HFFc6 (cell line): ENCODE measurements around the gene PPP2R5C. TPM values are rescaled to one million over a fixed set of nuclear protein-coding genes. Genes with fewer than 3 reads are reported as not detected.

Source experiments
- DNase-seq: peaks from one replicate; pipeline ENCODE4 v3.0.0-alpha.2; 2018
- H3K27ac Mint-ChIP-seq: 2 replicates; pipeline ENCODE4 v1.8.0; 2020; ENCODE audit warnings: mild to moderate bottlenecking, mixed read lengths
- H3K27me3 Mint-ChIP-seq: 2 replicates; pipeline ENCODE4 v1.8.0; 2021; ENCODE audit warnings: mild to moderate bottlenecking, moderate library complexity, mixed read lengths; ENCODE audit not compliant: insufficient read depth
- H3K36me3 Mint-ChIP-seq: 2 replicates; pipeline ENCODE4 v1.8.0; 2021; ENCODE audit warnings: low read depth, mixed read lengths
- H3K4me1 Mint-ChIP-seq: 2 replicates; pipeline ENCODE4 v1.8.0; 2020; ENCODE audit warnings: low read depth, mixed read lengths
- H3K4me3 Mint-ChIP-seq: 2 replicates; pipeline ENCODE4 v1.8.0; 2020; ENCODE audit warnings: mild to moderate bottlenecking, moderate library complexity, mixed read lengths
- H3K9me3 Mint-ChIP-seq: 2 replicates; pipeline ENCODE4 v1.8.0; 2020; ENCODE audit warnings: mild to moderate bottlenecking, mixed read lengths
- total RNA-seq, 6 experiments: library from RNA; stranded (reverse); fragmentation: NEBNext Ultra II Directional; extraction: Animal tissue kit (Norgen Biotek cat#: 25700); gene quantifications; 2 replicates in 1 of 6; 3 replicates in 5 of 6; pipeline ENCODE4 v1.2.3, GENCODE V29; 2021
- TF ChIP-seq, protein P1 (sequence below): fragments of 200-600 bp; sonication (generic); IDR thresholded peaks from 2 replicates; pipeline ENCODE4 v1.5.0; 2021; ENCODE audit warnings: antibody characterized with exemption, mild to moderate bottlenecking

The PPP2R5C gene
- total RNA-seq, 6 experiments from 2014 or later = 108 to 128 (median 122) TPM

- TF ChIP-seq, protein P1, sequence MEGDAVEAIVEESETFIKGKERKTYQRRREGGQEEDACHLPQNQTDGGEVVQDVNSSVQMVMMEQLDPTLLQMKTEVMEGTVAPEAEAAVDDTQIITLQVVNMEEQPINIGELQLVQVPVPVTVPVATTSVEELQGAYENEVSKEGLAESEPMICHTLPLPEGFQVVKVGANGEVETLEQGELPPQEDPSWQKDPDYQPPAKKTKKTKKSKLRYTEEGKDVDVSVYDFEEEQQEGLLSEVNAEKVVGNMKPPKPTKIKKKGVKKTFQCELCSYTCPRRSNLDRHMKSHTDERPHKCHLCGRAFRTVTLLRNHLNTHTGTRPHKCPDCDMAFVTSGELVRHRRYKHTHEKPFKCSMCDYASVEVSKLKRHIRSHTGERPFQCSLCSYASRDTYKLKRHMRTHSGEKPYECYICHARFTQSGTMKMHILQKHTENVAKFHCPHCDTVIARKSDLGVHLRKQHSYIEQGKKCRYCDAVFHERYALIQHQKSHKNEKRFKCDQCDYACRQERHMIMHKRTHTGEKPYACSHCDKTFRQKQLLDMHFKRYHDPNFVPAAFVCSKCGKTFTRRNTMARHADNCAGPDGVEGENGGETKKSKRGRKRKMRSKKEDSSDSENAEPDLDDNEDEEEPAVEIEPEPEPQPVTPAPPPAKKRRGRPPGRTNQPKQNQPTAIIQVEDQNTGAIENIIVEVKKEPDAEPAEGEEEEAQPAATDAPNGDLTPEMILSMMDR = no peak
- Mint-ChIP-seq H3K9me3 (no peaks in the 10 kb centered on the region), H3K4me3 (no peak overlapping the region), H3K4me1 (peaks cover 28% of the 10 kb centered on the region), H3K36me3 (peaks cover 7% of the 10 kb centered on the region; the same call in 1 of the 2 replicates), H3K27me3 (no peaks in the 10 kb centered on the region; the same call in 1 of the 2 replicates), H3K27ac (no peak overlapping the region)
- DNase-seq = no peak
These were observed 94.4 kb downstream of the PPP2R5C start for GRCh38 chr14:101855958-101856357.

- H3K27me3 Mint-ChIP-seq = no peaks in the 10 kb centered on the region; the same call in 1 of the 2 replicates
- no peak overlapping the region for H3K27ac Mint-ChIP-seq
- peaks cover 32% of the 10 kb centered on the region for H3K4me1 Mint-ChIP-seq
- DNase-seq = no peak
- H3K36me3 Mint-ChIP-seq = peaks cover 7% of the 10 kb centered on the region; the same call in 1 of the 2 replicates
- TF ChIP-seq, protein P1 = no peak
- H3K9me3 Mint-ChIP-seq = no peaks in the 10 kb centered on the region
- H3K4me3 Mint-ChIP-seq = no peak overlapping the region
These were observed 95.0 kb downstream of the PPP2R5C start for GRCh38 chr14:101856536-101856935.

DNA sequence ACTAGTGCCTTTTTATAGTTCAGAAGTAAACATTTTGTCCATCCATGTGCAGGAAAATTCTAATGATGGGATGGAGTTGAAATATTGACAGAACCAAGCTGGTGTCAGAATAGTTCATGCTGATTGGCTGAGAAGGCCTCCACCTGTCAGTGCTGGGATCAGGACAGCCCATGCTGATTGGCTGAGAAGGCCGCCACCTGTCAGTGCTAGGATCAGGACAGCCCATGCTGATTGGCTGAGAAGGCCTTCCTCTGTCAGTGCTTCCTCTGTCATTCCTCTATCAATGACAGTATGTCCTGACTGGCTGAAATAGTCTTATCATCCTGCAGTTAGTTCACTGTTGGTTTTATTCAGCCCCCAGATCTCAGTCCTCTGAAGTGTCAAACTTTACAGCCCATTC, 95.7 kb downstream of the PPP2R5C start:
- Mint-ChIP-seq H3K4me1 (peaks cover 39% of the 10 kb centered on the region), H3K27me3 (no peaks in the 10 kb centered on the region; the same call in 1 of the 2 replicates), H3K4me3 (no peak overlapping the region), H3K27ac (no peak overlapping the region), H3K9me3 (no peaks in the 10 kb centered on the region), H3K36me3 (peaks cover 7% of the 10 kb centered on the region; the same call in 1 of the 2 replicates)
- no peak for DNase-seq
- TF ChIP-seq, protein P1 = no peak

GRCh38 chr14:101858791-101859537, 97.5 kb downstream of the PPP2R5C start:
- no peak overlapping the region for H3K4me3 Mint-ChIP-seq
- no peaks in the 10 kb centered on the region; the same call in 1 of the 2 replicates for H3K27me3 Mint-ChIP-seq
- peak overlapping the region; percentile 43 for H3K27ac Mint-ChIP-seq
- no peaks in the 10 kb centered on the region for H3K9me3 Mint-ChIP-seq
- DNase-seq = no peak
- peaks cover 33% of the 10 kb centered on the region for H3K4me1 Mint-ChIP-seq
- TF ChIP-seq, protein P1 = no peak
- H3K36me3 Mint-ChIP-seq = peaks cover 9% of the 10 kb centered on the region

DNA sequence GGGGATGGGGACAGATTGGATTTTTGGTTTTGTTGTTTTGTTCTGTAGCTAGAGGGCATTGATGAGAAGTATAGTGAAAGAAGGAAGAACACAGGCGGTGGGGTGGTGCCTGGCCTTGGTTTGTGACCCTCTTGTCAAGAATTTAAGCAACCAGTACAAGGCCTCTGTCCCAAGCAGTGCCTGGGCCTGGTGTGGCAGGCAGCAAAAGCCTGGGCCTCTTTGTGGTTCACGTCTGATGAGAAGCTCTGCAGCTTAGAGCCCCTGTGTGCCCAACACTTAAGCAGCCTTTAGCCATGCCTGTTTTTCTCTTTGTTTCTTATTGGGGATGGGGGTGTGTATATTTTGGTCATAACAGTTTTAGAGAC, 98.0 kb downstream of the PPP2R5C start:
- peaks cover 14% of the 10 kb centered on the region for H3K36me3 Mint-ChIP-seq
- TF ChIP-seq, protein P1 = no peak
- no peaks in the 10 kb centered on the region for H3K9me3 Mint-ChIP-seq
- no peak overlapping the region for H3K4me3 Mint-ChIP-seq
- no peak overlapping the region for H3K27ac Mint-ChIP-seq
- H3K27me3 Mint-ChIP-seq = no peaks in the 10 kb centered on the region; the same call in 1 of the 2 replicates
- peaks cover 27% of the 10 kb centered on the region for H3K4me1 Mint-ChIP-seq
- no peak for DNase-seq
